Measurements from ENCODE around the gene COPS2. TPM values are rescaled to one million over a fixed set of nuclear protein-coding genes. Genes with fewer than 3 reads are reported as not detected.

COPS2 gene
- total RNA-seq: 57.2 TPM
- long read RNA-seq, full-length matches to known transcripts: 59 of 62 reads
- long read RNA-seq, partial matches to known transcripts: 0 of 62 reads
- long read RNA-seq, other reads (novel, unspliced or antisense): 3 of 62 reads

DNA sequence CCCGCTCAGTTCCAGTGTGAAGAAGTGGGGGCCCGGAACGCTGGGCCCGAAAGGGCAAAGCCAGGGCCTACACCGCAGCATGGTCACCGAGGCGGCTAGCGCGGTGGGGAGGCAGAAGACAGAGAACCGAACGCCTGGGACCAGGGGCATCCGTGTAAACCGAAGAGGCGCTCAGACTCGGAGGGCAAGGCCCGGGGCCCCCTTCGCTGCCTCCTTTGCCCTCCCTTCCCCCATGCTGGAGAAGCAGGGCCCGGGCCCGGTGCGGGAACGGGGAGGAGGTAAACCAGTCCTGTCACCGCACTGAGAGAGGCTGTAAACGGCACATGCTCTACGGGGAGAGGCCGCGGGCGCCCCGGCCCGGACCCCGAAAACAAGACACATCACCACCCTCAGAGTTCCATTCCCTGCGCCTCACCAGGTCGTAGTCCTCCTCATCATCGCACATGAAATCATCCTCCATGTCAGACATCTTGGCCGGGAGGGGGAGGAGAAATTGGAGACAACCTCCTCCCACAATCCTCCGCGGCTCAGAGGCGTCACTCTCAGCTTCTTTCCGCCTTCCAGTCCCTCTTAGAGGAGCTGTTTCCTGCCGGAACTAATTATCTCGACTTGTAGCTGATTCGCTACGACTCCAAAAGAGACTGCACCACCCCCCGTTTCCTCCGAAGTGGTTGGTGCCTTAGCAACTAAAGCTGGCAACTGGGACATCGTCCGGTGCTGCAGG is at the start of gene COPS2:
Gene COPS2, minus strand, starts transcription at position 490 of the 724 bp plus-strand sequence. Its CDS starts 21 bp downstream, at position 469.
- ATAC-seq: peak; percentile 100
- intact Hi-C loops (cut with DNase I): no loop called here
- Histone ChIP-seq H3K9me3 (no peaks in the 10 kb centered on the region), H3K4me1 (peaks cover 24% of the 10 kb centered on the region), H3K27me3 (no peaks in the 10 kb centered on the region), H3K36me3 (no peaks in the 10 kb centered on the region), H3K4me3 (peak within 1 kb of the TSS; percentile 94), H3K27ac (peak within 1 kb of the TSS; percentile 88)
- TF ChIP-seq, protein P1, sequence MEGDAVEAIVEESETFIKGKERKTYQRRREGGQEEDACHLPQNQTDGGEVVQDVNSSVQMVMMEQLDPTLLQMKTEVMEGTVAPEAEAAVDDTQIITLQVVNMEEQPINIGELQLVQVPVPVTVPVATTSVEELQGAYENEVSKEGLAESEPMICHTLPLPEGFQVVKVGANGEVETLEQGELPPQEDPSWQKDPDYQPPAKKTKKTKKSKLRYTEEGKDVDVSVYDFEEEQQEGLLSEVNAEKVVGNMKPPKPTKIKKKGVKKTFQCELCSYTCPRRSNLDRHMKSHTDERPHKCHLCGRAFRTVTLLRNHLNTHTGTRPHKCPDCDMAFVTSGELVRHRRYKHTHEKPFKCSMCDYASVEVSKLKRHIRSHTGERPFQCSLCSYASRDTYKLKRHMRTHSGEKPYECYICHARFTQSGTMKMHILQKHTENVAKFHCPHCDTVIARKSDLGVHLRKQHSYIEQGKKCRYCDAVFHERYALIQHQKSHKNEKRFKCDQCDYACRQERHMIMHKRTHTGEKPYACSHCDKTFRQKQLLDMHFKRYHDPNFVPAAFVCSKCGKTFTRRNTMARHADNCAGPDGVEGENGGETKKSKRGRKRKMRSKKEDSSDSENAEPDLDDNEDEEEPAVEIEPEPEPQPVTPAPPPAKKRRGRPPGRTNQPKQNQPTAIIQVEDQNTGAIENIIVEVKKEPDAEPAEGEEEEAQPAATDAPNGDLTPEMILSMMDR (IDR thresholded peaks at IDR 0.05): no peak
- peak; percentile 92 for DNase-seq

DNA sequence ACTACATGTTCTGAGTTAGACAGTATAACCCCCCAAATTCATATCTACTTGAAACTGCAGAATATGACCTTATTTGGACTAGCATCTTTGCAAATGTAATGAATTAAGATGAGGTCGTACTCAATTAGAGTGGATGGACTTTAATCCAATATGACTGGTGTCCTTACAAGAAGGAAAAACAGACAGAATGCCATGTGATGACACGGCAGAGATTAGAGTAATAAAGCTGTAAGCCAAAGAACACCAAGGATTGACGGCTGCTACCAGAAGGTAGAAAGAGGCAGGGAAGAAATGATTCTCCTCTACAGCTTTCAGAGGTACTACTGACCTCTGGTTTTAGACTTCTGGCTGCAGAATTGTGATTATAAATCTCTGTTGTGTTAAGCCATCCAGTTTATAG is 44.9 kb upstream of the COPS2 start:
- H3K27ac ChIP-seq: no peak overlapping the region
- intact Hi-C loops (cut with DNase I): no loop called here
- no peaks in the 10 kb centered on the region for H3K27me3 ChIP-seq

DNA sequence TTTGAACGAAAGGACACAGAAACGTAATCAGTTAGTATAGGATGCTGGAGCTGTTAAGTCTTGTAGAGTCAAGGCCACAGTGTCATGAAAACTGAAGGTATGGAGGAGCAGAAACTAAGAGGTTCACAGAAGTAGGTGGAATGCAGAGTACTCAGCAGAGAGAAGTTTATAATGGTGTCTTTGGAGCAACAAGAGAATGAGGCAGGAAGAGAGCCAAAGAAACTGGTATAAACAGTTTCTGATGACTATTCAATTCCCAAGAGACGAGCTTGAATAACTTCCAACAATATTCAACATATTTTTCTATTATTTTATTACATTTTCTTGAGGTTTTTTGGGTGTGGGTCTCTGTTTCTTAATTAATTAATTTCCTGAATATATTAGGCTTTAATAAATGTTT is 44.3 kb upstream of the COPS2 start:
- Histone ChIP-seq H3K4me3 (no peak overlapping the region), H3K27ac (no peak overlapping the region), H3K4me1 (peaks cover 3% of the 10 kb centered on the region), H3K27me3 (no peaks in the 10 kb centered on the region), H3K36me3 (peaks cover 15% of the 10 kb centered on the region), H3K9me3 (no peaks in the 10 kb centered on the region)
- intact Hi-C loops (cut with DNase I): no loop called here
- TF ChIP-seq, protein P1 (IDR thresholded peaks at IDR 0.05): no peak
- ATAC-seq (no peak), DNase-seq (no peak)

More for the DNA sequence above, 44.9 kb upstream of the COPS2 start:
- DNase-seq (no peak), ATAC-seq (no peak)
- Histone ChIP-seq H3K36me3 (peaks cover 15% of the 10 kb centered on the region), H3K4me3 (no peak overlapping the region), H3K9me3 (no peaks in the 10 kb centered on the region), H3K4me1 (peaks cover 3% of the 10 kb centered on the region)
- TF ChIP-seq, protein P1 (IDR thresholded peaks at IDR 0.05): no peak

DNA sequence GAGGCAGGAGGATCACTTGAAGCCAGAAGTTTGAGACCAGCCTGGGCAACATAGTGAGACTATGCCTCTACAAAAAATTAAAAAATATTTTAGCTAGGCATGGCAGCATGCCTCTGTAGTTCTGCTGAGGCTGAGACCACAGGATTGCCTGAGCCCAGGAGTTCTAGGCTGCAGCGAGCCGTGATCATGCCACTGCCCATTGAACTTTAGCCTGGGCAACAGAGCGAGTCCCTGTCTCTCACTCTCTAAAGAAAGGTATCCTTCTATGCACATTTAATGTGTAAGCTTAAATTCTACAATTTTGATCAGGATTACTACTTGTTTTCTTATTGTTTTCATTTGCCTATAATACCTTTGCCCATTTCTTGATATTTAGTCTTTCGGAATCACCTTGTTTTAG is 41.5 kb upstream of the COPS2 start:
- Histone ChIP-seq H3K27ac (no peak overlapping the region), H3K27me3 (no peaks in the 10 kb centered on the region), H3K9me3 (no peaks in the 10 kb centered on the region), H3K4me3 (no peak overlapping the region), H3K36me3 (peaks cover 6% of the 10 kb centered on the region), H3K4me1 (peaks cover 3% of the 10 kb centered on the region)
- intact Hi-C loops (cut with DNase I): no loop called here
- DNase-seq (no peak), ATAC-seq (no peak)
- TF ChIP-seq, protein P1 (IDR thresholded peaks at IDR 0.05): no peak

DNA sequence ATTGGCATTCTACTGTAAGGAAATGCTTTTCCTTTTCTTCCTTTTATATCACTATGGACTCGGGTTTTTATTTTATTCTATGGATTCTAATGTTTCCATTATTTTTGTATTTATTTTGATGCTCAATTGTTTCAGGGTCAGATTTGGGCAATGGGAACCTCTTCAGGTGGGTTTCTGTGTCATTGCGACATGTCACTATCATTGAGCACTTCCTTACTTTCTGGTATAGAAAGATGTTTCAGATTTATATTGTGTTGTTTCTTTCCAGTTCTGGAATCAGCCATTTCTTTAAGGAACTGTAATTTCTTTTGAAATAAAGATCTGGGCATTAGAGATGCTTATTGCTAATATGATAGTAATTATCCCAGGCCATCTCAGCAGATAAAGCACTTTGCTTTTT is 36.5 kb upstream of the COPS2 start:
- no peaks in the 10 kb centered on the region for H3K9me3 ChIP-seq
- DNase-seq (no peak), ATAC-seq (no peak)
- no peaks in the 10 kb centered on the region for H3K36me3 ChIP-seq
- intact Hi-C loops (cut with DNase I): no loop called here
- TF ChIP-seq, protein P1 (IDR thresholded peaks at IDR 0.05): no peak
- H3K27me3 ChIP-seq: no peaks in the 10 kb centered on the region
- no peak overlapping the region for H3K27ac ChIP-seq
- H3K4me1 ChIP-seq: no peaks in the 10 kb centered on the region
- no peak overlapping the region for H3K4me3 ChIP-seq
